K562 (cell line): ENCODE measurements around the gene C16orf92. TPM values are rescaled to one million over a fixed set of nuclear protein-coding genes. Genes with fewer than 3 reads are reported as not detected.
A peak's percentile ranks its signal among the peaks of the same experiment; 100 is the strongest.

ENCODE experiments used
- BHLHE40 ChIP-seq: IDR thresholded peaks from 2 replicates; pipeline ENCODE4 v1.6.1; 2011; ENCODE audit warnings: low read length, improper control_type of control experiment
- BRF2 ChIP-seq: IDR thresholded peaks from 3 replicates; pipeline ENCODE4 v1.6.1; 2011; ENCODE audit warnings: borderline replicate concordance, mild to moderate bottlenecking; ENCODE audit not compliant: insufficient read length, insufficient read depth
- CBFA2T2 ChIP-seq: fragments of 450-650 bp; conservative IDR thresholded peaks from 2 replicates; pipeline ENCODE4 v1.6.1; 2017; ENCODE audit warnings: mild to moderate bottlenecking
- DNMT1 ChIP-seq: fragments of 450-650 bp; IDR thresholded peaks from 2 replicates; pipeline ENCODE4 v1.6.1; 2016; ENCODE audit warnings: antibody characterized with exemption, mild to moderate bottlenecking
- E2F3 ChIP-seq: fragments of 250-450 bp; sonication (Bioruptor Pico); IDR thresholded peaks from 2 replicates; pipeline ENCODE4 v1.4.0; 2020; ENCODE audit warnings: mild to moderate bottlenecking
- GTF2B ChIP-seq: IDR thresholded peaks from 2 replicates; pipeline ENCODE4 v1.6.1; 2011; ENCODE audit not compliant: insufficient read length; ENCODE audit errors: extremely low read depth
- HEY1 ChIP-seq: fragments of 250-450 bp; sonication (Bioruptor Pico); IDR thresholded peaks from 2 replicates; pipeline ENCODE4 v1.5.0; 2020; ENCODE audit warnings: mild to moderate bottlenecking, moderate library complexity, borderline replicate concordance
- MAFG ChIP-seq: fragments of 450-650 bp; conservative IDR thresholded peaks from 2 replicates; pipeline ENCODE4 v1.6.1; 2016; ENCODE audit warnings: missing genetic modification characterization, missing compliant biosample characterization
- NCOA2 ChIP-seq, 2 experiments: fragments of 450-650 bp; IDR thresholded peaks; 2 replicates each; pipeline ENCODE4 v1.6.1; 2018; ENCODE audit warnings: mild to moderate bottlenecking in 2 of 2, moderate library complexity in 1 of 2; ENCODE audit not compliant: partially characterized antibody in 2 of 2
- NFIC ChIP-seq: fragments of 450-650 bp; IDR thresholded peaks from 2 replicates; pipeline ENCODE4 v1.6.1; 2017; ENCODE audit warnings: mild to moderate bottlenecking, inconsistent platforms
- POLR2G ChIP-seq: fragments of 200-400 bp; formaldehyde crosslinking; IDR thresholded peaks from 2 replicates; pipeline ENCODE4 v1.6.1; 2017; ENCODE audit warnings: low read depth, mild to moderate bottlenecking, antibody characterized with exemption, low read length, moderate library complexity
- SRSF9 ChIP-seq: fragments of 200-400 bp; formaldehyde crosslinking; IDR thresholded peaks from 2 replicates; pipeline ENCODE4 v1.6.1; 2017; ENCODE audit warnings: low read depth, low read length, borderline replicate concordance
- TBP ChIP-seq: optimal IDR thresholded peaks from 2 replicates; pipeline ENCODE3; 2011; ENCODE audit warnings: low read depth, low read length, improper control_type of control experiment
- TEAD1 ChIP-seq, 2 experiments: fragments of 450-650 bp in 1 of 2; sonication (generic) in 1 of 2; formaldehyde crosslinking; IDR thresholded peaks; 2 replicates each; pipeline versions ENCODE4 v1.4.0 to v1.8.0; 2020 to 2022; ENCODE audit warnings: mild to moderate bottlenecking in 2 of 2, missing genetic modification reagents in 1 of 2
- ZBTB17 ChIP-seq: fragments of 450-650 bp; formaldehyde crosslinking; IDR thresholded peaks from 2 replicates; pipeline ENCODE4 v1.4.0; 2020; ENCODE audit warnings: mild to moderate bottlenecking
- ZKSCAN8 ChIP-seq: fragments of 200-800 bp; sonication (Bioruptor generic); IDR thresholded peaks from 2 replicates; pipeline ENCODE4 v1.6.1; 2016; ENCODE audit warnings: missing genetic modification characterization, missing compliant biosample characterization
- ZNF24 ChIP-seq: fragments of 450-650 bp; IDR thresholded peaks from 2 replicates; pipeline ENCODE4 v1.6.1; 2016
- ZNF395 ChIP-seq: fragments of 200-800 bp; sonication (Bioruptor generic); IDR thresholded peaks from 2 replicates; pipeline ENCODE4 v1.6.1; 2017; ENCODE audit warnings: missing genetic modification characterization, missing compliant biosample characterization
- ZNF668 ChIP-seq: fragments of 250-450 bp; sonication (Bioruptor Pico); IDR thresholded peaks from 2 replicates; pipeline ENCODE4 v1.8.0; 2022; ENCODE audit warnings: mild to moderate bottlenecking, inconsistent platforms
- ZNF766 ChIP-seq: fragments of 200-800 bp; sonication (Bioruptor generic); conservative IDR thresholded peaks from 2 replicates; pipeline ENCODE4 v1.6.1; 2016; ENCODE audit warnings: missing genetic modification characterization, missing compliant biosample characterization
- polyA plus RNA-seq, 8 experiments: library from polyadenylated mRNA; depleted of rRNA in 4 of 8; stranded (reverse) in 5 of 8; unstranded in 3 of 8; fragments of >200 nt; fragmentation: Nextera tagmentation in 2 of 8; fragmentation: Illumina TruSeq in 1 of 8; extraction: Ambion mirVana in 2 of 8; extraction: Trizol in 1 of 8; gene quantifications; 2 replicates each; pipeline versions ENCODE4 v1.2.1 to v1.2.3, GENCODE V29; 2011 to 2014; ENCODE audit warnings: inconsistent platforms in 1 of 8, missing spikeins in 1 of 8
- total RNA-seq, 7 experiments: library from RNA; depleted of rRNA in 6 of 7; stranded (reverse); fragments of >200 nt in 6 of 7; fragmentation: Illumina TruSeq in 2 of 7; extraction: Trizol in 2 of 7; gene quantifications; 2 replicates each; pipeline versions ENCODE4 v1.2.1 to v1.2.3, GENCODE V29; 2011 to 2021; ENCODE audit warnings: low replicate concordance in 1 of 7
- TF ChIP-seq, protein P1 (sequence below): fragments of 250-450 bp; sonication (Bioruptor Pico); IDR thresholded peaks from 2 replicates; pipeline ENCODE4 v1.5.0; 2020; ENCODE audit warnings: mild to moderate bottlenecking, borderline replicate concordance
- TF ChIP-seq, protein P2 (sequence below): fragments of 450-650 bp; IDR thresholded peaks from 2 replicates; pipeline ENCODE4 v1.6.1; 2016
- TF ChIP-seq, protein P3 (sequence below): fragments of 450-650 bp; formaldehyde crosslinking; IDR thresholded peaks from 2 replicates; pipeline ENCODE4 v1.4.0; 2020; ENCODE audit warnings: mild to moderate bottlenecking

The C16orf92 gene
- total and polyA plus RNA-seq, 9 of the 15 experiments (the other 6 are each of a cell fraction or from before 2014, with no cell fraction given): not detected

DNA sequence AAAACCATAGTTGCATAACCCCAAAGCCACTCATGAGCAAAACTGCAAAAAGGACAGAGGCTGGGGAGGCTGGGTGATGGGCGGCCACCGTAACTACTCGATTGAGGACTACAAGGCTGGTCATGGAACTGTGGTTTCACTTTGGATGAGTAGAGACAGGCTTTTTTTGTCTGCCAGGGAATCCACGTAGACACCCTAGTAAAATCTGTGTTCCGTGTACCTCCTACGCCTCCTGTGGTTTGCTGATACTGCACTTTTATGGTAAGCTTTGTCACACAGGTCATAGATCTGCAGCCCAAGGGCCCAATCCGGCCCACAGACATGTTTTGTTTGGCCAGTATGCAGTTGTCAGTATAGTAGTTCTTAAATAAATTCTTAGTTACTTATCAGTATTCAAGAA lies 10.3 kb downstream of the C16orf92 start (continued):
- TF ChIP-seq, protein P1, sequence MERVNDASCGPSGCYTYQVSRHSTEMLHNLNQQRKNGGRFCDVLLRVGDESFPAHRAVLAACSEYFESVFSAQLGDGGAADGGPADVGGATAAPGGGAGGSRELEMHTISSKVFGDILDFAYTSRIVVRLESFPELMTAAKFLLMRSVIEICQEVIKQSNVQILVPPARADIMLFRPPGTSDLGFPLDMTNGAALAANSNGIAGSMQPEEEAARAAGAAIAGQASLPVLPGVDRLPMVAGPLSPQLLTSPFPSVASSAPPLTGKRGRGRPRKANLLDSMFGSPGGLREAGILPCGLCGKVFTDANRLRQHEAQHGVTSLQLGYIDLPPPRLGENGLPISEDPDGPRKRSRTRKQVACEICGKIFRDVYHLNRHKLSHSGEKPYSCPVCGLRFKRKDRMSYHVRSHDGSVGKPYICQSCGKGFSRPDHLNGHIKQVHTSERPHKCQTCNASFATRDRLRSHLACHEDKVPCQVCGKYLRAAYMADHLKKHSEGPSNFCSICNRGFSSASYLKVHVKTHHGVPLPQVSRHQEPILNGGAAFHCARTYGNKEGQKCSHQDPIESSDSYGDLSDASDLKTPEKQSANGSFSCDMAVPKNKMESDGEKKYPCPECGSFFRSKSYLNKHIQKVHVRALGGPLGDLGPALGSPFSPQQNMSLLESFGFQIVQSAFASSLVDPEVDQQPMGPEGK: no peak
- TF ChIP-seq TEAD1 (CRISPR knock-in tag; IDR thresholded peaks at IDR 0.05) (no peak), MAFG (tag) (peak; percentile 88), ZKSCAN8 (CRISPR knock-in tag) (peak; percentile 88), BHLHE40 (0 out of 2 replicates have a peak, but pooled peaks have one; percentile 13), ZNF395 (CRISPR knock-in tag) (no peak), ZBTB17 (no peak), NFIC (no peak), GTF2B (no peak), DNMT1 (no peak), POLR2G (no peak), ZNF766 (CRISPR knock-in tag) (no peak), ZNF24 (no peak), SRSF9 (no peak), TBP (no peak), HEY1 (no peak), E2F3 (CRISPR knock-in tag) (no peak), NCOA2 (IDR thresholded peaks at IDR 0.05; ENCODE audit: partially characterized antibody in 2 of 2) (no peak), ZNF668 (CRISPR knock-in tag) (no peak), BRF2 (no peak), CBFA2T2 (peak; percentile 65)
- TF ChIP-seq, protein P2, sequence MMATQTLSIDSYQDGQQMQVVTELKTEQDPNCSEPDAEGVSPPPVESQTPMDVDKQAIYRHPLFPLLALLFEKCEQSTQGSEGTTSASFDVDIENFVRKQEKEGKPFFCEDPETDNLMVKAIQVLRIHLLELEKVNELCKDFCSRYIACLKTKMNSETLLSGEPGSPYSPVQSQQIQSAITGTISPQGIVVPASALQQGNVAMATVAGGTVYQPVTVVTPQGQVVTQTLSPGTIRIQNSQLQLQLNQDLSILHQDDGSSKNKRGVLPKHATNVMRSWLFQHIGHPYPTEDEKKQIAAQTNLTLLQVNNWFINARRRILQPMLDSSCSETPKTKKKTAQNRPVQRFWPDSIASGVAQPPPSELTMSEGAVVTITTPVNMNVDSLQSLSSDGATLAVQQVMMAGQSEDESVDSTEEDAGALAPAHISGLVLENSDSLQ: 0 out of 2 replicates have a peak, but pooled peaks have one; percentile 6
- TF ChIP-seq, protein P3, sequence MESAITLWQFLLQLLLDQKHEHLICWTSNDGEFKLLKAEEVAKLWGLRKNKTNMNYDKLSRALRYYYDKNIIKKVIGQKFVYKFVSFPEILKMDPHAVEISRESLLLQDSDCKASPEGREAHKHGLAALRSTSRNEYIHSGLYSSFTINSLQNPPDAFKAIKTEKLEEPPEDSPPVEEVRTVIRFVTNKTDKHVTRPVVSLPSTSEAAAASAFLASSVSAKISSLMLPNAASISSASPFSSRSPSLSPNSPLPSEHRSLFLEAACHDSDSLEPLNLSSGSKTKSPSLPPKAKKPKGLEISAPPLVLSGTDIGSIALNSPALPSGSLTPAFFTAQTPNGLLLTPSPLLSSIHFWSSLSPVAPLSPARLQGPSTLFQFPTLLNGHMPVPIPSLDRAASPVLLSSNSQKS (CRISPR knock-in tag): no peak
